GM19240 (cell line): ENCODE measurements around the gene PGLYRP2.
"Not testable (repeated sequence)": the region's sequence is repeated elsewhere in the genome, so short reads cannot be mapped to it uniquely, and the experiment has no call there.

Experiments
- DNase-seq: peaks from one replicate; pipeline ENCODE4 v3.0.0; 2011; ENCODE audit warnings: low spot score; ENCODE audit not compliant: insufficient read length

Gene PGLYRP2

GRCh38 chr19:15479391-15480345, at the start of gene PGLYRP2:
PGLYRP2 (minus strand) TSS chr19:15479501; CDS start chr19:15479371, 130 bp downstream.
- DNase-seq = no peak

GRCh38 chr19:15527705-15528104, 48.4 kb upstream of the PGLYRP2 start:
- DNase-seq = no peak

GRCh38 chr19:15526408-15526807, 47.1 kb upstream of the PGLYRP2 start:
- no peak for DNase-seq

- DNase-seq = no peak
Observed at GRCh38 chr19:15525291-15525690, 46.0 kb upstream of the PGLYRP2 start.

- DNase-seq = no peak
Observed at GRCh38 chr19:15524781-15525180, 45.5 kb upstream of the PGLYRP2 start.

GRCh38 chr19:15519433-15519976, 40.2 kb upstream of the PGLYRP2 start:
- no peak for DNase-seq

GRCh38 chr19:15517778-15518177, 38.5 kb upstream of the PGLYRP2 start:
- no peak for DNase-seq

- no peak for DNase-seq
Observed at GRCh38 chr19:15516363-15516762, 37.1 kb upstream of the PGLYRP2 start.

- not testable (repeated sequence) for DNase-seq
Observed at GRCh38 chr19:15515227-15515625, 35.9 kb upstream of the PGLYRP2 start.

GRCh38 chr19:15511671-15512424, 32.5 kb upstream of the PGLYRP2 start:
- DNase-seq = no peak

- no peak for DNase-seq
Observed at GRCh38 chr19:15508035-15508710, 28.9 kb upstream of the PGLYRP2 start, which contains the start of gene CYP4F22. CYP4F22 (plus strand) TSS chr19:15508525; CDS start chr19:15525337, 16,812 bp downstream.

GRCh38 chr19:15507068-15508034, 28.1 kb upstream of the PGLYRP2 start:
- DNase-seq = no peak

- no peak for DNase-seq
Observed at GRCh38 chr19:15506074-15506571, 26.8 kb upstream of the PGLYRP2 start.

GRCh38 chr19:15502264-15502663, 23.0 kb upstream of the PGLYRP2 start:
- no peak for DNase-seq

GRCh38 chr19:15501596-15501995, 22.3 kb upstream of the PGLYRP2 start:
- no peak for DNase-seq

GRCh38 chr19:15498910-15499309, 19.6 kb upstream of the PGLYRP2 start:
- DNase-seq = no peak

- DNase-seq = no peak
Observed at GRCh38 chr19:15498156-15498858, 19.0 kb upstream of the PGLYRP2 start.

- no peak for DNase-seq
Observed at GRCh38 chr19:15495151-15495550, 15.8 kb upstream of the PGLYRP2 start.

GRCh38 chr19:15488489-15489226, 9.4 kb upstream of the PGLYRP2 start:
- no peak for DNase-seq
